SW480 (cell line): ENCODE measurements around the gene SLFN11.
"Not testable (repeated sequence)": the region's sequence is repeated elsewhere in the genome, so short reads cannot be mapped to it uniquely, and the experiment has no call there.

Experiments used
- DNase-seq: peaks from one replicate; pipeline ENCODE4 v3.0.0-alpha.2; 2016; ENCODE audit warnings: low spot score

The SLFN11 gene

DNA sequence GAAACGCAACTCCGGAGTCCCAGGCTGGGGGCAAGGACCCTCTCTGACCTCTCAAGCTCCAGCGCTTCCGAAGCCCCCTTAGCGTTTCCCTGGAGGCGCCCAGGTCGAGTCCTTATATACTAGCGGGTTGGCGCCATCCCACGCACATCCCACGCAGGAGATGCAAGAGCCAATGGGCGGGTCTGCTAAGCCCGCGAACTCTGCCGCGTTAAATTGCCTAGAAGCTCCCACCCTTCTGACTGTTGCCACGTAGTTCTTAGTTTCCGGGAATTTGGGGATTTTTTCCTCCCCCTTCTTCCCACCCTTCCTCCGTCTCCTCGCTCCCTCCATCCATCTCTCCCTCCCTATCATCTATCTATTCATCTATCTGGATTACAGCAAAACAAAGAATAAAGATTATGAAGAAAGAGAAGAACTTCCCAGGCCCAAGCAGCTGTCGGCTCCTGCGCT, at the start of gene SLFN11:
Gene SLFN11 (minus strand): TSS at position 88 of the 450 bp plus-strand sequence. CDS start 9,814 bp downstream, outside the sequence.
- DNase-seq = no peak

- not testable (repeated sequence) for DNase-seq
These were observed 47.6 kb upstream of the SLFN11 start for GRCh38 chr17:35421069-35421468.

DNA sequence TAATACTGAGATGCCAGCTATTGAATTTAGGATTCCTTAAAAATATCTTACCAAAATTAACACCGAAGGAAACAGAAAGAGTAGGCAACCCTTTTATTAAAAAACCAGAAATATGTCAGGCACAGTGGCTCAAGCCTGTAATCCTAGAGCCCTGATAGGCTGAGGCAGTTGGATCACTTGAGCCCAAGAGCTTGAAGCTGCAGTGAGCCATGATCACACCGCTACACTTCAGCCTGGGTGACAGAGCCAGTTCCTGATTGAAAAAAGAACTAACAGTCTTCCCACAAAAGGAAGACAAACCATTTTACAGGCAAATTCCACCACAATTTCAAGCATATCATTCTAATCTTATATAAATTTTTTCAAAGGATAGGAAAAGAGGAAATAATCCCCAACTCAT, 43.2 kb upstream of the SLFN11 start:
- no peak for DNase-seq

GRCh38 chr17:35414707-35415106, 41.3 kb upstream of the SLFN11 start:
- DNase-seq = not testable (repeated sequence)

DNA sequence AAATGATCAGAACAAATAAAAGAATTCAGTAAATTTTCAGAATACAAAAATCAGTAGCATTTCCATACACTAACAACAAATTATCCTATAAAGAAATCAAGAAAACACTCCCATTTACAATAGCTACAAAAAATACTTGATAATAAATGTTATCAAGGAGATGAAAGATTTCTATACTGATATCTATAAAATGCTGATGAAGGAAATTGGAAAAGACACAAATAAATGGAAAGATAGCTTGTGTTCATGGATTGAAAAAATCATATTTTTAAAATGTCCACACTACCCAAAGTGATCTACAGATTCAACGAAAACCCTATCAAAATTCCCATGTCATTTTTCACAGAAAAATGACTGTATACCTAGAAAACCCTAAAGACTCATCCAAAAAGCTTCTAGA, 40.8 kb upstream of the SLFN11 start:
- no peak for DNase-seq

- no peak for DNase-seq
These were observed 34.1 kb upstream of the SLFN11 start for GRCh38 chr17:35407531-35407930.

DNA sequence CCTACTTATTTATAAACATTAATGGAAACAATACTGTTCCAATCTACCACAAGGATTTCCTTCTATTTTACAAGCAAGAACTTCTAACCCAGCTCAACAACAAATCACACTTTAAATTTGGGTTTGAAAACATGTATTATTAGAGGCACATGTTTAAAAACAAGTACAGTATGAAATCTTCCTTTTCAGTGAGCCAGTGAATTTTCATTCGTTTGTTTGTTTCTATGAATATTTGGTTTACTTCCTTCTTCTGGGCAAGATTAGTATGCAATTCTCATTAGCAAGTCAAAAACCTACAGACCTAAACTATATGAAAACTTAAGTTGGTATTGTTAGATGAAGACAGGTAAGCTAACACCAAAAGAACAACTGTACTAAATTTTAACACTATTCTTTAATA, 33.1 kb upstream of the SLFN11 start:
- no peak for DNase-seq

DNA sequence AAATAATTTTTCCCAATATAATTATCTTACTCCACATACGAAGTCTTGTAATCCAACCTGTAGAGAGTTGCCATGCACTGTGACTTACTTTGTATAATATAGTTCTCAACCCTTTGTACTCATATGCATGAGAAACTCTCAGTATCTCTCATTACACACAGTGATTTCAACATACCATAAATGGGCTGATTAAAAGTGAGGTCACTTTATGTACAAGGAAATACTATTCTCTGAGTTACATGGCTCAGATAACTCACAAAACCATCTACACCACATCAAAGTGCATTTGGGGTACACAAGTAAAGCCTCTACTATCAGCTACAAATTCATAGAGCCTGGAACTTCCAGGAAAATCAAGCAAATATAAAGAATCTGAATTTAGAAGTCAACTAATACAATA, 30.9 kb upstream of the SLFN11 start:
- peak; percentile 97 for DNase-seq

DNA sequence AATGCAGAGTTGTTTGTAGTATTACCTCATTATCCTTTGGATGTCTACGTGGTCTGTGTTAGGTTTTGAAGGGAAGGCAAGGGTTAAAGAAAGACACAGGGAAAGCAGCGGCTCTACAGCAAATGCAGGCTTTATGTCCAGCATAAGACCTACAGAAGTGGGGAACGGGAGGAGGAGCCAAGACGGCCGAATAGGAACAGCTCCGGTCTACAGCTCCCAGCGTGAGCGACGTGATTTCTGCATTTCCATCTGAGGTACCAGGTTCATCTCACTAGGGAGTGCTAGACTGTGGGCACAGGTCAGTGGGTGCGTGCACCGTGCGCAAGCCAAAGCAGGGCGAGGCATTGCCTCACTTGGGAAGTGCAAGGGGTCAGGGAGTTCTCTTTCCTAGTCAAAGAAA, 20.4 kb upstream of the SLFN11 start:
- DNase-seq = not testable (repeated sequence)

GRCh38 chr17:35390663-35391062, 17.2 kb upstream of the SLFN11 start:
- DNase-seq = no peak

GRCh38 chr17:35390156-35390555, 16.7 kb upstream of the SLFN11 start:
- DNase-seq = no peak

DNA sequence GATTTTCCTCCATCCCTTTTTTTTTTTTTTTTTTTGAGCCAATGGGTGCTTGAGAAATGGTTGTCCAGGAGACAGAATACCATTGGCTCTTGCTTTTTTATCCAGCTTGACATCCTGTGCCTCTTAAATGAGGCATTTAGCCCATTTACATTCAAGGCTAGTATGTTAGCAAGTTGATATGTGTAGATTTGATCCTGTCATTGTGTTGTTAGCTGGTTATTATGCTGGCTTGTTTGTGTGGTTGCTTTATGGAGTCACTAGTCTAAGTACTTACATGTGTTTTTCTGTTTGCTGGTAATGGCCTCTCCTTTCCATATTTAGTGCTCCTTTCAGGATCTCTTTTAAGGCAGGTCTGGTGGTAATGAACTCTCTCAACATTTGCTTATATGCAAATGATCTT, 14.1 kb upstream of the SLFN11 start:
- DNase-seq = no peak

GRCh38 chr17:35377706-35378105, 4.3 kb upstream of the SLFN11 start:
- no peak for DNase-seq

DNA sequence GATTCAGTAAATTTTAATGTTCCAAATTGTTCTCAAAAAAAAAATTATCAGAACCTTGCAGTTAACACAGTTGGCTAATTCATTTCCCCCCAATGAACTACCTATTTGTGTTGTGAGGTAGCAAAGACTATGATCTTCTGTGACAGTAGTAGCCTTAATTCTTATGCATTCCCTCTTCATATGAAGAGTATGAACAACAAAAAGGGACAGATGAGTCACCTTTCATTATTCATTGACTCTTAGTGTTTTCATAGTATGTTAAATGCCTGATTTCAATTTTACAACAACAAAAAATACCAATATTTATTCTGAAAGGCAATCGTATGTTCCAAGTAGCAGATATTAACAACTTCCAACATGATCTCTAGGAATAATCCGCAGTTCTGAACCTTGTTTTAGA, 3.6 kb upstream of the SLFN11 start:
- DNase-seq = no peak

DNA sequence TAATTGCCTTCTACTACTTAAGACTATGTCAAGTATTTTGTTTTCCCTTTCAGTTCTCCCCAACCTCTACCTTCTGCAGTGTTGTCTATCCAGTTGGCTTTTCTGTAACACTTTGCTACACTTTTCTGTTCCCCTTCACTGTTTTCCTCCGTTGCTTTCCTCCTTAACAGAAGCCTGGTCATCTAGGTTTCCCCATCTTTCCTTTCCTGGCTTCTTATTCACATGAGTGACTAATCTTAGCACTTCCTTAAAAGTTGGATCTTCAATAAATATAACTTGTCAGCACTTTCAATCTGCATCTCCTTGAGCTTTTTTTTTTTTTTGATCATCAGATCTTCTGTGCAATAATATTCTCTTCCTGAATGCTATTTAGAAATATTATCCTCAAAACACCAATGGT, 2.8 kb upstream of the SLFN11 start:
- no peak for DNase-seq

- no peak for DNase-seq
These were observed 1.4 kb upstream of the SLFN11 start for GRCh38 chr17:35374766-35375344.

GRCh38 chr17:35373984-35374765, 754 bp upstream of the SLFN11 start:
- no peak for DNase-seq

- peak; percentile 17 for DNase-seq
These were observed 431 bp downstream of the SLFN11 start for GRCh38 chr17:35372846-35373533.

GRCh38 chr17:35371934-35372333, 1.5 kb downstream of the SLFN11 start:
- DNase-seq = no peak

DNA sequence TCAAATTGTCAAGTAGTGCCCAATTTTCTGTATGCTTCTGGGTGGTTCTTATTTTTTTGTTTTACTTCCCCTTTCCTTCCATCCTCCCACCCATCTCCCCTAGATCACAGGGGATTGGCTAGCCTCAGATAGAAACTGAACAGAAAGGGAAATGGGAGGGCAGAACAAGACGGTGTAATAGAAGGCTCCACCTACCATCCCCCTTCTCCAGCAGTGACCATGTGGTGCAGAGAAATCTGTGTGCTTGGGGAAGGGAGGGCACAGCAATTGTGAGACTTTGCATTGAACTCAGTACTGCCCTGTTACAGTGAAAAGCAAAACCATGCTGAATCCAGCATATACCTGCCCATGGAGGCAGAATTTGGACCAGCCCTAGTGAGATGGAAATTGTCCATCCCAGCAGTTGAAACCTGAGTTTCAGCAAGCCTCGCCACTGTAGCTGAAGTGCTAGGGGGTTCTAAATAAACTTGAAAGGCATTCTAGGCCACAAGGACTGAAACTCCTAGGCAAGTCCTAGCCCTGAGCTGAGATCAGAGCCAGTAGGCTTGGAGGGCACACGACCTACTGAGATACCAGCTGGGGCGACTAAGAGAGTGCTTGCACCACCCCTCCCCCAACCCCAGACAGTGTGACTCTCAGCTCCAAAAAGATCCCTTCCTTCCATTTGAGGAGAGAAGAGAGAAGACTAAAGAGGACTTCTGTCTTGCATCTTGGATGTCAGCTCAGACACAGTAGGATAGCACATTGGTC, 5.2 kb downstream of the SLFN11 start:
- no peak for DNase-seq

DNA sequence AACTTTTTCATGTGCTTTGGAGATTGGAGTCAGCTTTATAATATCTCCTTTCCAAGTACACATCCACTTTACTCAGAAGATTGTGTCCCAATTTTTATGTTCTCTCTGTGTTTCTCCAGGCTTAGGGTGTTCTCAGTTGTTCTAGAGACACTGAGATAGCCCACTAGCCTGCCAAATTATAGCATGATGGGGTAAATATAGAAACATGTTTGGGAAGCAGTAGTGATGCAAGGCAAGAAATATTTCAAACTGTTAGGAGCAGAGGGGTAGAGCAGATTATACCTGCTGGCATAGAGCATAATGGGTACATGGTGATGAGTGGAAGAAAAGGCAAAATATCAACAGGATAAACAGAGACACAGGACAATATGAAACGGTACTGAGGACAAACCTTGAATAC, 12.4 kb downstream of the SLFN11 start:
- no peak for DNase-seq

GRCh38 chr17:35359398-35359797, 14.0 kb downstream of the SLFN11 start:
- DNase-seq = no peak
